K562 (cell line): Measurements from ENCODE around the gene C16orf89. TPM values are rescaled to one million over a fixed set of nuclear protein-coding genes. Genes with fewer than 3 reads are reported as not detected.

Experiments used
- AFF1 ChIP-seq, 2 experiments: fragments of 450-650 bp; IDR thresholded peaks; 2 replicates each; pipeline ENCODE4 v1.6.1; 2018; ENCODE audit warnings: mild to moderate bottlenecking in 2 of 2, low read depth in 1 of 2; ENCODE audit not compliant: partially characterized antibody in 2 of 2
- ATF1 ChIP-seq, 2 experiments: fragments of 450-650 bp in 1 of 2; IDR thresholded peaks; 2 replicates each; pipeline ENCODE4 v1.6.1; 2016; ENCODE audit warnings: missing compliant biosample characterization in 1 of 2, missing genetic modification characterization in 1 of 2
- BCOR ChIP-seq: fragments of 450-650 bp; IDR thresholded peaks from 2 replicates; pipeline ENCODE4 v1.6.1; 2016
- CCNT2 ChIP-seq: IDR thresholded peaks from 2 replicates; pipeline ENCODE4 v1.6.1; 2011; ENCODE audit warnings: borderline replicate concordance, low read depth, mild to moderate bottlenecking, moderate library complexity, mixed read lengths, low read length; ENCODE audit not compliant: insufficient read length; ENCODE audit errors: extremely low read depth
- CREM ChIP-seq: IDR thresholded peaks from 2 replicates; pipeline ENCODE4 v1.6.1; 2014; ENCODE audit warnings: antibody characterized with exemption, low read depth
- ELK1 ChIP-seq: sonication (generic); formaldehyde crosslinking; IDR thresholded peaks from 2 replicates; pipeline ENCODE4 v1.8.1; 2022; ENCODE audit warnings: missing genetic modification reagents
- MXD1 ChIP-seq: fragments of 250-450 bp; sonication (Bioruptor Pico); IDR thresholded peaks from 2 replicates; pipeline ENCODE4 v1.8.0; 2021; ENCODE audit warnings: borderline replicate concordance, mild to moderate bottlenecking, moderate library complexity; ENCODE audit not compliant: poor library complexity, severe bottlenecking
- NFIC ChIP-seq: fragments of 450-650 bp; IDR thresholded peaks from 2 replicates; pipeline ENCODE4 v1.6.1; 2017; ENCODE audit warnings: mild to moderate bottlenecking, inconsistent platforms
- NFIX ChIP-seq: fragments of 250-450 bp; sonication (Bioruptor Pico); IDR thresholded peaks from 2 replicates; pipeline ENCODE4 v1.4.0; 2020; ENCODE audit warnings: low read depth, mild to moderate bottlenecking, moderate library complexity
- NR2C1 ChIP-seq, 2 experiments: fragments of 450-650 bp; IDR thresholded peaks; 2 replicates each; pipeline ENCODE4 v1.6.1; 2017; ENCODE audit warnings: mild to moderate bottlenecking in 2 of 2, antibody characterized with exemption in 1 of 2, inconsistent platforms in 1 of 2, missing compliant biosample characterization in 1 of 2, missing genetic modification characterization in 1 of 2
- RB1 ChIP-seq: fragments of 450-650 bp; IDR thresholded peaks from 2 replicates; pipeline ENCODE4 v1.6.1; 2017; ENCODE audit warnings: low read depth, mild to moderate bottlenecking
- RNF2 ChIP-seq: sonication (generic); IDR thresholded peaks from 2 replicates; pipeline ENCODE4 v1.6.1; 2016
- SAP30 ChIP-seq: fragments of 200-600 bp; sonication (generic); IDR thresholded peaks from 2 replicates; pipeline ENCODE4 v1.6.1; 2012; ENCODE audit warnings: borderline replicate concordance, low read depth, mild to moderate bottlenecking, moderate library complexity, low read length, control low read depth, inconsistent platforms; ENCODE audit not compliant: insufficient read depth, poor library complexity, severe bottlenecking
- SRSF9 ChIP-seq: fragments of 200-400 bp; formaldehyde crosslinking; IDR thresholded peaks from 2 replicates; pipeline ENCODE4 v1.6.1; 2017; ENCODE audit warnings: low read depth, low read length, borderline replicate concordance
- SUPT5H ChIP-seq: fragments of 450-650 bp; IDR thresholded peaks from 2 replicates; pipeline ENCODE4 v1.6.1; 2016
- U2AF1 ChIP-seq: fragments of 200-400 bp; formaldehyde crosslinking; optimal IDR thresholded peaks from 2 replicates; pipeline ENCODE3; 2017; ENCODE audit warnings: mild to moderate bottlenecking, low read depth, low read length, moderate library complexity
- ZNF175 ChIP-seq: fragments of 200-800 bp; sonication (Bioruptor generic); IDR thresholded peaks from 2 replicates; pipeline ENCODE4 v1.6.1; 2016; ENCODE audit warnings: low read depth, mild to moderate bottlenecking, missing genetic modification characterization, missing compliant biosample characterization
- ZNF398 ChIP-seq: fragments of 250-450 bp; sonication (Bioruptor Pico); IDR thresholded peaks from 2 replicates; pipeline ENCODE4 v1.8.0; 2021; ENCODE audit warnings: moderate library complexity, mild to moderate bottlenecking, inconsistent platforms
- polyA plus RNA-seq, 8 experiments: library from polyadenylated mRNA; depleted of rRNA in 4 of 8; stranded (reverse) in 5 of 8; unstranded in 3 of 8; fragments of >200 nt; fragmentation: Nextera tagmentation in 2 of 8; fragmentation: Illumina TruSeq in 1 of 8; extraction: Ambion mirVana in 2 of 8; extraction: Trizol in 1 of 8; gene quantifications; 2 replicates each; pipeline versions ENCODE4 v1.2.1 to v1.2.3, GENCODE V29; 2011 to 2014; ENCODE audit warnings: inconsistent platforms in 1 of 8, missing spikeins in 1 of 8
- total RNA-seq, 7 experiments: library from RNA; depleted of rRNA in 6 of 7; stranded (reverse); fragments of >200 nt in 6 of 7; fragmentation: Illumina TruSeq in 2 of 7; extraction: Trizol in 2 of 7; gene quantifications; 2 replicates each; pipeline versions ENCODE4 v1.2.1 to v1.2.3, GENCODE V29; 2011 to 2021; ENCODE audit warnings: low replicate concordance in 1 of 7

Gene C16orf89
- total and polyA plus RNA-seq, 9 of the 15 experiments (the other 6 are each of a cell fraction or from before 2014, with no cell fraction given) = not detected

GRCh38 chr16:5033256-5034166, 32.2 kb downstream of the C16orf89 start, which contains the start of gene NAGPA (continued):
- TF ChIP-seq U2AF1 = peak; percentile 90
- TF ChIP-seq ZNF175 = no peak
- TF ChIP-seq SAP30 = peak; percentile 99
- TF ChIP-seq ATF1 (CRISPR knock-in tag; IDR thresholded peaks at IDR 0.05) = no peak
- peak; percentile 48; the same call in 1 of the 2 replicates for TF ChIP-seq ATF1 (tag; IDR thresholded peaks at IDR 0.05)
- 0 out of 2 replicates have a peak, but pooled peaks have one; percentile 34 for TF ChIP-seq CREM
- peak; percentile 56; the same call in 1 of the 2 replicates for TF ChIP-seq NR2C1 (IDR thresholded peaks at IDR 0.05)
- TF ChIP-seq NR2C1 (tag; IDR thresholded peaks at IDR 0.05) = peak; percentile 69
- no peak for TF ChIP-seq BCOR
- peak; percentile 38; the same call in 1 of the 2 replicates for TF ChIP-seq RB1
- TF ChIP-seq MXD1 (CRISPR knock-in tag) = peak; percentile 89
- TF ChIP-seq NFIC = 0 out of 2 replicates have a peak, but pooled peaks have one; percentile 17
- TF ChIP-seq NFIX (CRISPR knock-in tag) = no peak
- peak in 1 of 2 experiments; percentile 94 for TF ChIP-seq AFF1 (IDR thresholded peaks at IDR 0.05; ENCODE audit: low read depth in 1 of 2, partially characterized antibody in 2 of 2)
- TF ChIP-seq SUPT5H = peak; percentile 42; the same call in 1 of the 2 replicates
- peak; percentile 84 for TF ChIP-seq RNF2
- TF ChIP-seq CCNT2 = no peak
- no peak for TF ChIP-seq ZNF398 (CRISPR knock-in tag)
- TF ChIP-seq ELK1 (CRISPR knock-in tag) = no peak
- TF ChIP-seq SRSF9 = no peak
